ENCODE results near the gene TRIM6.

- no peak for TF ChIP-seq ZC3H4 (CRISPR knock-in tag; IDR thresholded peaks at IDR 0.05; ENCODE audit: borderline replicate concordance)
- no peak for TF ChIP-seq U2AF2 (optimal IDR thresholded peaks at IDR 0.05; ENCODE audit: low read depth, low read length)
- TF ChIP-seq SNAPC5 (CRISPR knock-in tag; IDR thresholded peaks at IDR 0.05) = no peak
- TF ChIP-seq CBFB (CRISPR knock-in tag; IDR thresholded peaks at IDR 0.05) = no peak
- TF ChIP-seq ZNF197 (CRISPR knock-in tag; IDR thresholded peaks at IDR 0.05; ENCODE audit: low read depth) = no peak
- TF ChIP-seq RFX5 (IDR thresholded peaks at IDR 0.05; ENCODE audit: low read depth, low read length) = no peak
- TF ChIP-seq SRSF7 (optimal IDR thresholded peaks at IDR 0.05; ENCODE audit: low read depth, low read length) = no peak
- TF ChIP-seq TOE1 (IDR thresholded peaks at IDR 0.05; ENCODE audit: borderline replicate concordance) = no peak
- no peak for TF ChIP-seq TOE1 (CRISPR knock-in tag; IDR thresholded peaks at IDR 0.05; ENCODE audit: borderline replicate concordance, low read depth)
- no peak for TF ChIP-seq ATF2 (CRISPR knock-in tag; IDR thresholded peaks at IDR 0.05)
- no peak for TF ChIP-seq CEBPB (tag; IDR thresholded peaks at IDR 0.05)
- TF ChIP-seq HMGXB4 (CRISPR knock-in tag; IDR thresholded peaks at IDR 0.05) = no peak
Measured at GRCh38 chr11:5553343-5553742, 43.1 kb upstream of the TRIM6 start.
